HG03469 (cell line): ENCODE measurements around the gene RNPS1.

Experiments used
- ATAC-seq: cut with Tn5 transposase; IDR thresholded peaks from one replicate; pipeline ENCODE4 v1.9.1; 2021; ENCODE audit warnings: mild to moderate bottlenecking, moderate library complexity, moderate number of reproducible peaks; ENCODE audit not compliant: unreplicated experiment

The RNPS1 gene

DNA sequence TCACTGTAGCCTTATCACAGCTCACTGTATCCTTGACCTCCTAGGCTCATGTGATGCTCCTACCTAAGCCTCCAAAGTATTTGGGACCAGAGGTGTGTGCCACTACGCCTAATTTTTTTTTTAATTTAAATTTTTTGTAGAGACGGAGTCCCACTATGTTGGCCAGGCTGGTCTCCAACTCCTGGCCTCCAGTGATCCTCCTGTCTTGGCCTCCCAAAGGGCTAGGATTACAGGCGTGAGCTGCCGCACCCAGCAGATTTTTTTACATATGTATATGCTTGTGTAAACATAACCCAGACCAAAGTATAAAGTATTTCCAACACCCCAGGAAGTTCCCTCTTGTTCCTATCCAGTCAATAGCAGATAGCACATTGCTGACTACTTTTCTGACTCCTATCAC lies 51.6 kb downstream of the RNPS1 start:
- no peak for ATAC-seq

DNA sequence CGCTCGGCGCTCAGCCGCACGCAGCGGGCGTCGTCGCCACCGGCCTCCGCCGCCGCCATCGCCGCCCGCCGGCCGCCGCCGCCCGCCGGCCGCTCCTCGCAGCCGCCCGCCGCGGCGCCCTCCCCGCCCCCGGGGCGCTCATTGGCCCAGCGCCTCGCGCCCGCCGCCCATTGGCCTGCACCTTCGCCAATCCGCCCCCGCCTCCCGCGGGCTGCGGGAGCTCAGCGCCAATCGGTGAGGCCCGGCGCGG lies 53.3 kb downstream of the RNPS1 start, which contains the start of gene PGP:
Gene PGP (minus strand): TSS at position 122 of the 250 bp plus-strand sequence. CDS start 63 bp downstream, at position 59.
- ATAC-seq, result no peak

DNA sequence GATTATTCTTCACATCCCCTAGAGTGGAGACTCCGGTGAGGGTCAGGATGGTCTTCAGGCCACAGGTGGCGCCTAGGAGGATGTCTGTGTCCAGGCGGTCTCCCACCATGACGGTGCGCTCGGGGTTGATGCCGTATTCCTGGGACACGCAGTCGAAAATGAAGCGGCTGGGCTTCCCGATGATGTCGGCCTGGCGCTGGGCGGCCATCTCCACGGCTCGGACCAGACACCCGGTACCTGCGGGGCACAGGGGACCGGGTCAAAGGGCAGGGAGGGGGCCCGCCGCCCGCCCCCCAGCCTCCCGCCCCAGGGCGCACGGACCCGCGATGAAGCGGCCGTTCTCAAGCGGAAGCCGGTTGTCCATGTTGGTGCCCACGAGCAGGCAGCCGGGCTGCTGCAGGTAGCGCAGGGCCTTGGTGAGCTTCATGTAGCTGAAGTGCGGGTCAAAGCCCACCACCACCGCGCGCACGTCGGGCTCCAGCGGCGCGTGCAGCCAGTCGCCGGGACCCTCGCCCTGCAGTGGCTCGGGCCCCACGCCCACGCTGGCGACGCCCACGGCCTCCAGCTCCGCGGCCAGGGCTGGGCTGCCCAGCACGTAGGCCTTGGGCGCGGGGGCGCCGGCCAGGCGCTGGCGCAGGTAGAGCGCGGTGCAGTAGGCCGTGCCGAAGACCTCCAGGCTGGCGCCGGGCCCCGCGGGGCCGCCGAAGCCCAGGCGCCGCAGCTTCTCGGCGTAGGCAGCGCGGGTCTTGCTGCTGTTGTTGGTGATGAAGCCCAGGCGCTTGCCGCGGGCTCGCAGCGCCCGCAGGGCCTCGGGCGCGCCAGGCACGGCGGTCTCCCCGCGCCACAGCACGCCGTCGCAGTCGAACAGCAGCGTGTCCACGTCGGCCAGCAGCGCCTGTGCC lies 53.9 kb downstream of the RNPS1 start:
- peak; percentile 4 for ATAC-seq

DNA sequence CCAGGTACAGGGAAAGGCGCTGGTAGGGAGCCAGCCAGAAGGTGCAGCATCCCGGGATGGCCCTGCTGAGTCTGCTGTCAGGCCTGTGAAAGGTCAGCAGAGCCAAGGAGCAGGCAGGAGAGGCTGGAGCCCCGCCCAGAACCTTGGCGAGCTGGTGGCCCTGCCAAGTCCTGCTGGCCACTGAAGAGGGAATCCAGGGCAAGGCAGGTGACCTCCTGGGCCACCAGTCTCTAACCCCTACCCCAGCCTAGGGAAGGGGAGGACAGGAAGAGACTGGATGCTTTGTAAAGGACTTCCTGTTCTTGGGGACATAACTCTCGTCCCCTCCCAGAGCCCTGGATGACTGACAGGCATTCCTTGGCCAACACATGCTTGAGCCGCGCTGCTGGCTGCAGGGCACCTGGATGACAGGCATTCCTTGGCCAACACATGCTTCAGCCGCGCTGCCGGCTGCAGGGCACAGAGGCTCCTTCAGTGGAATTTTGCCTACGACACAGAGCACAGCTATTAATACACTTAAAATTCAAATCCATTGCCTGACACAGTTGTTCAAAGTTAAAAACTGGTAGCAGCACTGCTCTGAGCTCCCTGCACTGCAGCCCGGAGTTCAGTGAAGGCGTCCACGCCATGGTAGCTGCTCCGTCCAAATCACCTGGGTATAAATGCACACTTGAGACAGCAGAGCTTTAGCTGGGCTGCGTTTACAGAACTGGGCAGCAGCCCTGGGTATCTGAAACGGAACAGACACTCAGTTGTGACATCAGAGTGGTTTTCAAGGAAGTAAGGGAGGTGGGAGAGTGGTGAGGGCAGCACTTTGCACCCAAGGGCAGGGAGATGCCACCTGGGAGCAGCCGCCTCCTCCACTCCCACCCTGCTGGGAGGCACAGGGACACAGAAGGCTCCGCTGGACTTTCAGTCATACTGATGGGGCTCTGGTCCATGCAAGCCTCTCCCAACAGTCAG lies 55.3 kb downstream of the RNPS1 start:
- ATAC-seq, result no peak

DNA sequence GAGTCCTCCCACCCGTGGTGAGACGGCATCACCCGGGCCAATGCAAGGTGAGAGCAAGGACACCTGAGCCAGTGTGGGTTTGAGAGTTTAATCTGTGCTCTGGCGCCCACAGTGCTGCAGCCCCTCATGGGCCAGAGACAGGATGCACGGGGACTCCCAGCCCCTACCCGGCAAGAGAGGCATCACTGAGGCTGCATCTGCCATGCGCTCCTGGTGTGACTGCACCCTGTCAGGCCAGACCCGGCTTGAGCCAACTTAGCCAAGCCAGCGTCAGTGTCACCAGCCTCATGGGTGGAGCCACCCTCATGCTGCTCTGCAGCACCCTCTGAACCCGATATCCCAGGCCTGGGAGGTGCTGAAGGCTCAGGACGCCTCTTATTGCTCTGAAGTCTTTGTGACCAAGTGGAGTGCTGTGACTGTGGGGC lies 56.0 kb downstream of the RNPS1 start:
- ATAC-seq, result no peak

DNA sequence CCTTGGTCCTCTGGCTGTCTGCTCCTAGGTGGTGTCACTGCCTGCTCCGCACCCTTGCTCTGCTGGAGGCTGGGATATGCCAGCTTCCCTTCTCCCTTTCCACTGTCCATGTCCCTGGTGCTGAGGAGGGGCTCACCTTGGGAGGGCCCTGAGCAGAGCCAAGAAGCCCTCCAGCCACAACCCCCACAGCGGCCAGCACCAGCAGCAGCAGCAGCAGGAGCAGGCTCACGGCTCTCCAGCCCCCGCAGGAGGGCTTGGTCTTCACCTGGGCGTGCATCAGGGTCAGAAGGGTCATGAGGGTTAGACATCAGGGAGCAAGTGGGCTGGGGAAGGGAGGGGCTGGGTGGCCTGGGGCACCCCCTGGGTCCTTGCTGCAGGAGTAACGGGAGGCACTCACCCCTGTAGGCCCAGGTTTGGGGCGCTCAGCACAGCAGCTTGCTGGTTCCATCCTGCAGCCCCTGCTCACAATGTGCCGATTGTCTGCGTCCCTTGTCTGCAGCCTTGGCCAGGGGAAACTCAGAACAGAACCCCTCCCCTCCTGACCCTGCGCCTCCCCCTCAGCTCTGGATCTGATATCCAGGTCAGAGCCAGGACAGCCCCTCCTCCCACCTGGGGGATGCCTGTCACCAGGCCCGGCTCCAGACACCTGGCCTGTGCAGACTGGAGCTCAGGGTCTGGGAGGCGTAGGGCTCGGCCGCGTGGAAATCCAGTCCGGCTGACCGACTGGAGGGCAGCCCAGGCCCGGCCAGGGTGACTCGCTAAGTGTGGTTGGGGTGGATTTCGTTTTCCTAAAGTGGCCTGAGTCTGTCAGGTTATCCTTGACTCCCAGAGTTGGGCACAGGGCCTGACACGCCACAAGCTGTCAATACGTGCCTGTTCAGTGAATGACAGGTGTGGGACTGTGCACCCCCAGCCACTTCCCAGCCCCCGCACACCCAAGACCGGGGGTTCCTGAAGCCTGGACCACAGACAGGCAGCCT lies 57.2 kb downstream of the RNPS1 start, which contains the start of gene BRICD5:
Gene BRICD5 (minus strand): TSS at position 478 of the 980 bp plus-strand sequence. CDS start 30 bp downstream, at position 448.
- no peak for ATAC-seq

DNA sequence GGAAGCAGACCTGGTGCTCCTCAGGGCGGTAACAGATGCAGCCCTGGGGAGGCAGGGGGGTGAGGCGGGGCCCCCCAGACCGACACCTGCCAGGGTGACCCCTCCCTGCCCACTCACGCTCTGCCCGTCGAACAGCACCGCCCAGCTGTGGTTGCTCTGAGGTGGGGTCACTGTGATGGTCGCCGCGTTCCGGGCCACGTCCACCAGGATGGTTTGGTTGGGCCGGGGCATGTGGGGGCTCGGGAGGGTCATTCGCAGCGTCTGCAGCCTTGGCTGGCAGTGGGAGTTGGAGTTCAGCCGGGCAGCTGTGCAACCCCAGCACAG lies 58.0 kb downstream of the RNPS1 start:
- no peak for ATAC-seq

DNA sequence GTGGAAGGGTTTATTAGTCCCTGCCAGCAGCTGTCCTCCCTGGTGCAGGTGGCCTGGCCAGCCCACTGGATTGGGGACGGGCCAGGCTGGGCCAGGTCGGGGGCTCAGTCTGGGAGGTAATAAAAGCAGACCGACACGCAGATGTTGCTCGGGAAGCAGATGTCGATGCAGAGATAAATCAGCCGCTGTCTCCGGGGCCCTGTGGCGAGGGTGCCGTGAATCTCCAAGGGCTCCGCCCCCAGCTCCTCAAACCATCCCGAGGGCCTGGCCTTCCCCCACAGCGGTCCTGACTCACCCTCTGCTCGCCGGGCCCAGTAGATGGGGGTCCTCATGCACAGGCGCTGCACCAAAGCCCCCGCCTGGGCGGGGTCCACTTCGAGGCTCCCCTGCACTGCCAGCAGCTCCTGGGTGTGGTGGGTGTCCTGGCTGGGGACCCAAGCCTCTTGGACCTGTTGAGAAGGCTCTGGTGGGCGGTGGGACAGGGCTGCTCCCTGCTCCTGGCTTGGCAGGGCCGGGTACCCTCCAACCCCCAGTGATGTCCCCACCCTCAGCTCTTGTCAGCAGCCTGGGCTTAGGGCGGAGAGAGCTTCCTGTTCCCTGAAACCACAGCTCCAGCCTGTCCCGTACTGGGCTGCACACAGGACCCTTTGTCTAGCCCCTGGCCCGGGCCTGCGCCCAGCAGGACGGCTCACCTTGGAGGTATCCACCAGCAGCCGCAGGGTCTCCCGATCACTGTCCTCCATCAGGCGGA lies 58.5 kb downstream of the RNPS1 start:
- no peak for ATAC-seq

DNA sequence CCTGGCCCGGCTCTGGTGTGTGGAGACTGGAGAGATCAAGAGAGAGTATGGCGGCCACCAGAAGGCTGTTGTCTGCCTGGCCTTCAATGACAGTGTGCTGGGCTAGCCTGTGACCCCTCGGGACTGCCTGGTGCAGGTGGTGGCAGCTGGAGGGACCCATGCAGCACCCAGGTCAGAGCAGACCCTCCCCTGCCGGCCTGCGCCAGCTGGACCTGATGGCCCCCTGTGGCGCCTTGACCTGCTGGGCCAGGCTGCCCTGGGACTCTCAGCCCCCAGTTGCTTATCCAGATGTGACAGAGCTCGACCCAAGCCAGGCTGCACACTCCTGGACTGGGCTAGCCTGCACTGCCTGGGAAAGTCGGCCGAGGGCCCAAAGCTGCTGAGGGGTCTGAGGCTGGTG lies 59.2 kb downstream of the RNPS1 start:
- no peak for ATAC-seq

DNA sequence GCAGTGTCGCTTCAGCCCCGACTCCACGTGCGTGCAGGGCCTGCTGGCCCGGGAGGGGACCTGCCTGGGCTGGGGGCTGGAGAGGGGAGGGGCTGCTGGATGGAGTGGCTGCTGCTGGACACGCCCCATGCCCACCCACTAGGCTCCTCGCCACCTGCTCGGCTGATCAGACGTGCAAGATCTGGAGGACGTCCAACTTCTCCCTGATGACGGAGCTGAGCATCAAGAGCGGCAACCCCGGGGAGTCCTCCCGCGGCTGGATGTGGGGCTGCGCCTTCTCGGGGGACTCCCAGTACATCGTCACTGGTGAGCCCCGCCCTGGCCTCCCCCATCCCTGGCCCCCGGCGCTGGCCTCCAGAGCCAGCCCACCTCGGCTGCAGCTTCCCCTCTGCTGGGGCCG lies 59.6 kb downstream of the RNPS1 start:
- ATAC-seq, result no peak

DNA sequence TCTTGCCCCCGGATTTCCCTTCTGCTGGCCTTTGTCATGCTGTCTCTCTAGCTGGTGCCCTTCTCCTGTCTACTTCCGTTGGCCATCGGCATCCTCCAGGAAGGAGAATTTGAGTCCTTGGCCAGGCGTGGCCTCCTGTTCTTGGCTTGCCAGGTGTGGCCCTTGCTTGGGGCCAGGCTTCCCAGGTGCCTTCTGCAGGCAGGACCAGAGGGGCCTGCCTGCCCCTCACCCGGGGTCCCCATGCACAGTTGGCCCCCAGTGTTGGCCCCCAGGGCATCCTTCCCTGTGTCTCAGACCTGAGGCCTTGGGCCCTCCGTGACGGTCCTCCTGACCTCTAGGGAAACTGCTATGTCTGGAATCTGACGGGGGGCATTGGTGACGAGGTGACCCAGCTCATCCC lies 60.1 kb downstream of the RNPS1 start:
- ATAC-seq, result no peak

DNA sequence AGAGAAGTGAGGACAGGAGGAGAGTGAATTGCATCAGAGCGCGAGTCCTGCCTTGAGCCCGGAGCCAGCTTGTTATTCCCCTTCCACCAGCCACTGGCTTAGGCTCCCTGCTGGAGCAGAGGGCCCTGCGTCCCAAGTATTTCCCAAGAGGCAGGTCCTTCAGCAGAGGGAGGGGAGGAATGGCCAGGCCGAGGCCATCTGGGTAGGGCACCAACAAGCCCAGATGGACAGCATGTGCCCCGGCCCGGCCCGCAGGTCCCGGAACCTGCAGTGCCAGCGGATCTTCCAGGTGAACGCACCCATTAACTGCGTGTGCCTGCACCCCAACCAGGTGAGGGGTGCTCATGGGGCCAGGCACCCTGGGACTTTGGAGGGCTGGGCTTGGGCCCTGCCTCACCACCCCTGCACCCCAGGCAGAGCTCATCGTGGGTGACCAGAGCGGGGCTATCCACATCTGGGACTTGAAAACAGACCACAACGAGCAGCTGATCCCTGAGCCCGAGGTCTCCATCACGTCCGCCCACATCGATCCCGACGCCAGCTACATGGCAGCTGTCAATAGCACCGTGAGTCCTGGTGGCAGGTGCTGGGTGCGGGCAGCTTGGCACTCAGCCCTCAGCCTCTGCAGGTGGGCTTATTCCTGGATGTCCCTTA lies 61.0 kb downstream of the RNPS1 start:
- no peak for ATAC-seq

DNA sequence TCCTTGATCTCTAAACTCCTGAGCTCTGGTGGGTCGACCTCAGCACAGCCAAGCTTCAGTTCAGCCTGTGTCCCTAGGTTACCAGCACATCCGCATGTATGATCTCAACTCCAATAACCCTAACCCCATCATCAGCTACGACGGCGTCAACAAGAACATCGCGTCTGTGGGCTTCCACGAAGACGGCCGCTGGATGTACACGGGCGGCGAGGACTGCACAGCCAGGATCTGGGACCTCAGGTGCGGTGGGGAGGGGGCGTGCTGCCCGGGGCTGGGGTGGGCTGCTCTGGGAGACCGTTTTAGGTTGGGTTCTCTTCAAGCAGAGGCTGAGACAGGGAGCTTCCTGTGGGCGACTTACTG lies 61.5 kb downstream of the RNPS1 start:
- ATAC-seq, result no peak

DNA sequence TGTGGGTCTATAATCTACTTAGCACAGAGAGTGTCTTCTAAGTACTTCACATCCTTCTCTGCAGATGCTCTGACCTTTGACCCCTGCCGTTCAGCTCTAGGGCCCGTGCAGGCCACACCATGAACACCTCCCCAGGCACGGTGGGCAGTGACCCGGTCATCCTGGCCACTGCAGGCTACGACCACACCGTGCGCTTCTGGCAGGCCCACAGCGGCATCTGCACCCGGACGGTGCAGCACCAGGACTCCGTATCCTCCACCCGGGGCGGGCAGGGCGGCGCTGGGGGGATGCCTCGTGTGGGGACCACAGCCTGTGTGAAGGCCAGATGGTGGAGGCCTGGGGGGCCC lies 62.0 kb downstream of the RNPS1 start:
- ATAC-seq, result peak; percentile 3

DNA sequence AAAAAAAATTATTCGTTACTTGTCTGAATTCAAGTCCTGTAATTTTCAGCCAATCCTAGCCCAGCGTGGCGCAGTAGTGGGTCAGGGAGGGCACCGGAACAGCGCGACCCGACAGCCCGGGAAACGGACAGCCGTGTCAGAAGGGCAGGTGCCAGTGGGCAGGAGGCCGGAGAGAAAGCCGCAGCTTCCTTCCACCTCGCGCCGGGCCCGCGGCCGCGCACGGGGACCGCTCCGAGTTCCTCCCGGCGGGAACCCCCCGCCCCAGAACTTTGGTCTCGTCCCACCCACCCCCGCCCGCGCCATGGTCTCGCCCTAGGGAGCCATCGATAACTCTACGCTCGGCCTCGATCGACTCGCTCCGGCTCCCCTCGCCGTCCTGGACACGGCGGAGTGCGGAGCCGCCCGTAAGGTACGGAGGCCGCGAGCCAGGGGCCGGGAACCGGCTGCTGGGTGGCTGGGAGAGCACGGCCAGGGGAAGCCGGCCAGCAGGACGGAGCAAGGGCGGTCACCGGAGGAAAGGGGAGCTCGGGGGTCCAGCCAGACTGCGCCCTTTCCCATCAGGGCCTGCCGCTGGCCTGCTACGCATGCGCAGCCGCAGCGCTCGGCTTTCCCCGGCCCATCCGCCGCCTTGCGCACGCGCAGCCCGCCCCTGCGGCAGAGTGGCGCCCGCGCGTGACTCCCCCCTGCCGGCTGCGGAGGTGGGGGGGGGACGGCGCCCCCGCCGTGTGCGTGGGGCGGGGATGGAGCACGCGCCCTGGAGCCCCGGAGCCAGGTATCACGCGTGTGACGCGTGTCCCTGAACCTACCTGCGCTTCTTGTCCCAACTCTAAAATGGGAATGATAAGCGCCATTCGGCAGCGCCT lies 62.6 kb downstream of the RNPS1 start, which contains the start of gene MLST8:
Gene MLST8 (plus strand): TSS at position 351 of the 863 bp plus-strand sequence. CDS start 632 bp downstream, outside the sequence.
- peak; percentile 48 for ATAC-seq

DNA sequence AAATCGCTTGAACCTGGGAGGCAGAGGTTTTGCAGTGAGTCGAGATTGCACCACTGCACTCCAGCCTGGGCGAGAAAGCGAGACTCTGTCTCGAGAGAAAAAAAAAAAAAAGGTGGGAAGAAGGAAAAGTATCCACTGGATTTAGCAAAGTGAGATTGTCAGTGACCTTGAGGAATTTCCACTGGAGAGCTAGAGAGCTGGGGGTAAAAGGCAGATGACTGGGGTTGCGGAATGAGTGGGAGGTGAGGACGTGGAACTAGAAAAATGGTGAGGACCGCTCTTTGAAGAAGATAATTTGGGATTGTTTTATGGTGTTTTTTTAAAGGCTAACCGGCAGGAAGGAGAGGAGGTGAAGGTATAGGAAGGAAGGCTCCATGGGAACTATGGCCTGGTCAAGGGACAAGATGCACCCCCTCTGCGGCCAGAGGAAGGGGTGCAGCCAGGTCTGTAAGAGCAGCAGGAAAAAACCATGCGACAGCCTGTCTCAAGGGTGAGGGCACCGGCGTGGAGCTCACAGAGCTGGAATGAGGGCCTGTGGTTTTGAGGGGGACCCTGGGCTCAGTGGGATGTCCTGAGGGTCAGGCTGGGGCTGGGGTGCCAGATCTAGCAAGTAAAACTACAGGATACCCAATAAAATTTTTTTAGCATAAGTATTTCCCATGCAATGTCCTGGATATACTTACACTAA lies 63.4 kb downstream of the RNPS1 start:
- no peak for ATAC-seq
